Mammary epithelial cell (primary cell): Measurements from ENCODE around the gene DCUN1D2.

Experiments
- CTCF ChIP-seq, 2 donors: IDR thresholded peaks in 1 of 2; conservative IDR thresholded peaks in 1 of 2; 2 replicates each; pipeline ENCODE4 v1.5.1; 2011 to 2012; ENCODE audit warnings: inconsistent platforms in 2 of 2, low read length in 2 of 2, mild to moderate bottlenecking in 2 of 2, control low read depth in 1 of 2, low read depth in 1 of 2; ENCODE audit not compliant: insufficient read depth in 1 of 2; ENCODE audit errors: extremely low read depth in 1 of 2
- EZH2 ChIP-seq: IDR thresholded peaks from 2 replicates; pipeline ENCODE4 v1.6.1; 2012; ENCODE audit warnings: low read length, inconsistent platforms, borderline replicate concordance

DNA sequence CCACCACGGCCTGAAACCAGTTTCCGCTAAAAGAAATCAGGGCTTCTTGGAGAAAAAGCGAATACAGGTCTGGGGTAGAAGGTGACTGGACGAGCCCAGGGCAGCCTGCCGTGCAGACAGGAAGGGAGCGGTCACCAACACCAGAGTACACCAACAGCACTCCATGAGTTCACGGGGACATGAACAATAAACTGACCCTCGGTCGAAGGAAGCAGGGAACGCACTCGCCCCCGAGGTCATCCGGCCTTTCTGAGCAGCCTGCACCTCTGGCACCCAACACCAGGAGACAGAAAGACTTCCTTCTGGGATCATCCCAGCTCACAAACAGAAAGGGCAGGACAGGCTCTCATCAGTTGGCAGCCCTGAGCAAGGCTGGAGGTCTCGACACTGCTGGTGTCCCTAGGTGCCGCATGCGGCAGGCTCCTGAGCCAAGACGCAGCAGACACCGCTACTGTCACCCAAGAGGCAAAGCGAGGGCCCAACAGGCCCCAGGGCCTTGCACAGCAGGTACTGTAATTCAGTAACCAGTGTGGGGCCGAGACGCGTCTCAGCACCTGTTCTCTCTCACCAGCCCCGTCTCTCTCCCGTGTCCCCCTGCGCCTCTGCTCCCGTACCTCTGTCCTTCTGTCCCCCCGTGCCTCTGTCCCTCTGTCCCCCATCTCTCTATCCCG, 18.0 kb downstream of the DCUN1D2 start:
- TF ChIP-seq EZH2 (no peak), CTCF (conservative IDR thresholded peaks at IDR 0.05 in 1 of 2, IDR thresholded peaks at IDR 0.05 in 1 of 2; ENCODE audit: extremely low read depth in 1 of 2, insufficient read depth in 1 of 2, low read depth in 1 of 2, low read length in 2 of 2) (no peak)
